Measurements from ENCODE around the gene ANXA4. TPM values are rescaled to one million over a fixed set of nuclear protein-coding genes. Genes with fewer than 3 reads are reported as not detected.

The ANXA4 gene
- total RNA-seq, 1 experiment from 2014 or later = 51.1 TPM

DNA sequence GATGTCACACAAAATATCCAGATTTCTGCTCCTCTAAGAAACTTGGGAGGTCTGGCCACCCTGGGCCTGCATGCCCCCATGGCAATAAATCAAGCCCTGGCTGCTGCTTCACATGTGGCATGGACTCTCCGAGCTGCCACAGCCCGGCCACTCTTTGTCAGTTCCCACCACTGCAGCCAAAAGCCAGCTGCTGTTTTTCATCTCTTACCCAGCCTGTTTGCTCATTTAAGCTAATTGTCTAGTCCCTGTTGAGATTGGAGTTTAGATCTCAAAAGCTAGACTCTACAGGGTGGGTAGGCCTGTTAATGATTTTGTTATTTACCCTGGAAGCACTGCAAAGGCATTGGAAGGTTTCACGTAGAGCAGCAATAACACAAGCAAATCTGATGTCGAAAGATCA lies 20.9 kb upstream of the ANXA4 start:
- Histone ChIP-seq H3K4me3 (ENCODE audit: low read length) (no peak overlapping the region), H3K36me3 (ENCODE audit: low read depth, low read length) (no peaks in the 10 kb centered on the region), H3K9me3 (ENCODE audit: low read length) (no peaks in the 10 kb centered on the region), H3K27me3 (ENCODE audit: low read length) (no peaks in the 10 kb centered on the region), H3K9me2 (replicated peaks; ENCODE audit: low read length) (no peaks in the 10 kb centered on the region), H3K79me2 (ENCODE audit: low read length) (no peaks in the 10 kb centered on the region), H3K9ac (ENCODE audit: low read length) (no peak overlapping the region), H4K20me1 (ENCODE audit: low read length) (no peaks in the 10 kb centered on the region), H3F3A (ENCODE audit: low read length, unreplicated experiment) (no peaks in the 10 kb centered on the region), H2AFZ (ENCODE audit: low read length) (no peak overlapping the region), H3K4me2 (ENCODE audit: low read length) (no peak overlapping the region), H3K4me1 (ENCODE audit: insufficient read depth, low read length) (peaks cover 12% of the 10 kb centered on the region), H3K27ac (ENCODE audit: low read length) (no peak overlapping the region)
- DNase-seq = no peak
- ChIA-PET POLR2A (ENCODE audit: unreplicated experiment) (no interaction called here), CTCF (no interaction called here)
- intact Hi-C loops (cut with micrococcal nuclease) = loop anchor here (5.0 kb wide), 1 partner anchor 191 kb away; no protein-coding TSS in a partner anchor
- no peak for TF ChIP-seq EZH2 (IDR thresholded peaks at IDR 0.05; ENCODE audit: low read length, unreplicated experiment)
- TF ChIP-seq, protein P1, sequence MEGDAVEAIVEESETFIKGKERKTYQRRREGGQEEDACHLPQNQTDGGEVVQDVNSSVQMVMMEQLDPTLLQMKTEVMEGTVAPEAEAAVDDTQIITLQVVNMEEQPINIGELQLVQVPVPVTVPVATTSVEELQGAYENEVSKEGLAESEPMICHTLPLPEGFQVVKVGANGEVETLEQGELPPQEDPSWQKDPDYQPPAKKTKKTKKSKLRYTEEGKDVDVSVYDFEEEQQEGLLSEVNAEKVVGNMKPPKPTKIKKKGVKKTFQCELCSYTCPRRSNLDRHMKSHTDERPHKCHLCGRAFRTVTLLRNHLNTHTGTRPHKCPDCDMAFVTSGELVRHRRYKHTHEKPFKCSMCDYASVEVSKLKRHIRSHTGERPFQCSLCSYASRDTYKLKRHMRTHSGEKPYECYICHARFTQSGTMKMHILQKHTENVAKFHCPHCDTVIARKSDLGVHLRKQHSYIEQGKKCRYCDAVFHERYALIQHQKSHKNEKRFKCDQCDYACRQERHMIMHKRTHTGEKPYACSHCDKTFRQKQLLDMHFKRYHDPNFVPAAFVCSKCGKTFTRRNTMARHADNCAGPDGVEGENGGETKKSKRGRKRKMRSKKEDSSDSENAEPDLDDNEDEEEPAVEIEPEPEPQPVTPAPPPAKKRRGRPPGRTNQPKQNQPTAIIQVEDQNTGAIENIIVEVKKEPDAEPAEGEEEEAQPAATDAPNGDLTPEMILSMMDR (conservative IDR thresholded peaks at IDR 0.05; ENCODE audit: low read depth, low read length) = no peak
- no peak for TF ChIP-seq EZH2phosphoT487 (IDR thresholded peaks at IDR 0.05; ENCODE audit: borderline replicate concordance, low read length)
- no peak for ATAC-seq
- no TSS peak for BruUV-seq (replicated peaks)

DNA sequence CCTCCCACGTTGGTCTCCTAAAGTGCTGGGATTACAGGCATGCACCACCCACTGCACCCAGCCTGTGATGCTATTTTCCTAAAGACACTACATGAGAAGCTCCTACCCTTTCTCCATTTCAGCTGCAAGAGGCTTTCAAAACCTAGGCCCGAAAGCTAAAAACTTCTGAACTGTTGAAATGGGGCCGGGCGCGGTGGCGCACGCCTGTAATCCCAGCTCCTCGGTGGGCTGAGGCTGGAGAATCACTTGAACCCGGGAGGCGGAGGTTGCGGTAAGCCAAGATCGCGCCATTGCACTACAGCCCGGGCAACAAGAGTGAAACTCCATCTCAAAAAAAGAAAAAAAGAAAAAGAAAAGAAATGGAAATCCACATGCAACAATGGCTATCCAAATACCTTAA lies 18.1 kb upstream of the ANXA4 start:
- CTCF ChIA-PET = interaction anchor here (0.7 to 0.8 kb wide), 2 partner anchors 93 to 242 kb away, joined by 3 read pairs; no protein-coding TSS in a partner anchor

More for the DNA sequence above, 18.1 kb upstream of the ANXA4 start:
- BruUV-seq (replicated peaks) = no TSS peak
- H3K79me2 ChIP-seq (ENCODE audit: low read length) = no peaks in the 10 kb centered on the region
- no peak overlapping the region for H3K4me3 ChIP-seq (ENCODE audit: low read length)
- H3F3A ChIP-seq (ENCODE audit: low read length, unreplicated experiment) = peaks cover 3% of the 10 kb centered on the region
- no peak for TF ChIP-seq EZH2phosphoT487 (IDR thresholded peaks at IDR 0.05; ENCODE audit: borderline replicate concordance, low read length)
- TF ChIP-seq, protein P1 (conservative IDR thresholded peaks at IDR 0.05; ENCODE audit: low read depth, low read length) = no peak
- no peak for TF ChIP-seq EZH2 (IDR thresholded peaks at IDR 0.05; ENCODE audit: low read length, unreplicated experiment)
- no peaks in the 10 kb centered on the region for H3K36me3 ChIP-seq (ENCODE audit: low read depth, low read length)
- no peak overlapping the region for H2AFZ ChIP-seq (ENCODE audit: low read length)
- DNase-seq = no peak
- ATAC-seq = no peak
- H3K27ac ChIP-seq (ENCODE audit: low read length) = no peak overlapping the region
- no peaks in the 10 kb centered on the region for H3K4me1 ChIP-seq (ENCODE audit: insufficient read depth, low read length)
- POLR2A ChIA-PET (ENCODE audit: unreplicated experiment) = interaction anchor here (0.6 kb wide), 1 partner anchor 359 kb away, joined by 4 read pairs; no protein-coding TSS in a partner anchor
- no peak overlapping the region for H3K4me2 ChIP-seq (ENCODE audit: low read length)
- H4K20me1 ChIP-seq (ENCODE audit: low read length) = no peaks in the 10 kb centered on the region
- H3K27me3 ChIP-seq (ENCODE audit: low read length) = no peaks in the 10 kb centered on the region
- intact Hi-C loops (cut with micrococcal nuclease) = loop anchor here (1.0 to 5.0 kb wide), 4 partner anchors 17 to 189 kb away; no protein-coding TSS in a partner anchor
- H3K9me3 ChIP-seq (ENCODE audit: low read length) = no peaks in the 10 kb centered on the region
- no peak overlapping the region for H3K9ac ChIP-seq (ENCODE audit: low read length)
- no peaks in the 10 kb centered on the region for H3K9me2 ChIP-seq (replicated peaks; ENCODE audit: low read length)

Data from PC-3 (cell line).